22Rv1 (cell line): ENCODE measurements around the gene EMID1.

Experiments used
- CTCF ChIP-seq: fragments of 450-650 bp; IDR thresholded peaks from 2 replicates; pipeline ENCODE4 v1.5.1; 2017; ENCODE audit warnings: mild to moderate bottlenecking
- ZFX ChIP-seq: fragments of 450-650 bp; IDR thresholded peaks from 2 replicates; pipeline ENCODE4 v1.6.1; 2017; ENCODE audit warnings: antibody characterized with exemption, borderline replicate concordance

GRCh38 chr22:29209624-29209929, 3.9 kb downstream of the EMID1 start:
- TF ChIP-seq CTCF (no peak), ZFX (no peak)
